SU-DHL-6 (cell line): ENCODE measurements around the gene NELFB.

Experiments
- EZH2phosphoT487 ChIP-seq: fragments of 200-600 bp; sonication (generic), shearing (Covaris generic); conservative IDR thresholded peaks from 2 replicates; pipeline ENCODE4 v1.6.1; 2018; ENCODE audit warnings: mild to moderate bottlenecking, antibody characterized with exemption, low read length, moderate library complexity, mixed read lengths
- TF ChIP-seq, protein P1 (sequence below): fragments of 200-600 bp; sonication (generic); IDR thresholded peaks from one replicate; pipeline ENCODE4 v1.5.1; 2017; ENCODE audit warnings: antibody characterized with exemption, mild to moderate bottlenecking, low read length, moderate library complexity; ENCODE audit not compliant: insufficient read depth, poor library complexity, severe bottlenecking

DNA sequence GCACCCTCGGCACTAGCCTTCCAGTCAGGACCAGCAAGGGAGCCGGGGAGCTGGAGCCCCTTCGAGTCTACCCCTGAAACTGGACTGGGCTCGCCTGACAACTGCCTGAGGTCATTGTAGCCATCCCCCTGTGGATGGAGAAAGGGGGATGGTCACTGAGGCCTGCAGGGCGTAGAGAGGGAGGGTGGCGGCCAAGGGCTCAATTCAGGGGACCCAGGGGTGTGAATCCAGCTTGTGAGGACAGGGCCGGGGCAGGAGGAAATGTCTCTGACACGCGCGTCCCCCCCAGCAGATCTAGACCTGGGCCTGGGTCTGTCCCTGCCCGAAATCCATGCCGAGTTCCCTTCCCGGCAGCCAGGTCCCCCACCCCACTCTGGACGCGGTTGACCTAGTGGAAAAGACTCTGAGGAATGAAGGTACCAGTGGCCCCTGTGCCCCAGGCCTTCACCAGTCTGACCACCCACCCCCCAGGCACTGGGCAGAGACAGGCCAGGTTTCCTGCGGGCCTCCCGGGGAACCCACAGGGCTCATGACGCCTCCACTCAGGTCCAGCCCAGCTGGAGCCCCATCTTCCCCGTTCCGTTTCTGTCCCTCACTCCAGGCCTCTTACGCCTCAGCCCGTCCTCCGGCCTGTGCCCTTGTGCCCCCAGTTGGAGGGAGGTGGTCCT, 23.6 kb upstream of the NELFB start:
- TF ChIP-seq, protein P1, sequence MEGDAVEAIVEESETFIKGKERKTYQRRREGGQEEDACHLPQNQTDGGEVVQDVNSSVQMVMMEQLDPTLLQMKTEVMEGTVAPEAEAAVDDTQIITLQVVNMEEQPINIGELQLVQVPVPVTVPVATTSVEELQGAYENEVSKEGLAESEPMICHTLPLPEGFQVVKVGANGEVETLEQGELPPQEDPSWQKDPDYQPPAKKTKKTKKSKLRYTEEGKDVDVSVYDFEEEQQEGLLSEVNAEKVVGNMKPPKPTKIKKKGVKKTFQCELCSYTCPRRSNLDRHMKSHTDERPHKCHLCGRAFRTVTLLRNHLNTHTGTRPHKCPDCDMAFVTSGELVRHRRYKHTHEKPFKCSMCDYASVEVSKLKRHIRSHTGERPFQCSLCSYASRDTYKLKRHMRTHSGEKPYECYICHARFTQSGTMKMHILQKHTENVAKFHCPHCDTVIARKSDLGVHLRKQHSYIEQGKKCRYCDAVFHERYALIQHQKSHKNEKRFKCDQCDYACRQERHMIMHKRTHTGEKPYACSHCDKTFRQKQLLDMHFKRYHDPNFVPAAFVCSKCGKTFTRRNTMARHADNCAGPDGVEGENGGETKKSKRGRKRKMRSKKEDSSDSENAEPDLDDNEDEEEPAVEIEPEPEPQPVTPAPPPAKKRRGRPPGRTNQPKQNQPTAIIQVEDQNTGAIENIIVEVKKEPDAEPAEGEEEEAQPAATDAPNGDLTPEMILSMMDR, result no peak
- no peak for TF ChIP-seq EZH2phosphoT487
